H1 (cell line): ENCODE results near the gene COLEC12. TPM values are rescaled to one million over a fixed set of nuclear protein-coding genes. Genes with fewer than 3 reads are reported as not detected.

Experiments used
- CBX5 ChIP-seq: fragments of 300-800, 300-1000 bp; sonication (generic); IDR thresholded peaks from 2 replicates; pipeline ENCODE4 v1.7.1; 2016; ENCODE audit warnings: antibody characterized with exemption, low read length, low read depth
- CTBP2 ChIP-seq: IDR thresholded peaks from 2 replicates; pipeline ENCODE4 v1.7.0; 2011; ENCODE audit warnings: borderline replicate concordance, mild to moderate bottlenecking, moderate library complexity, mixed read lengths, low read length; ENCODE audit not compliant: insufficient read depth, insufficient read length
- SP4 ChIP-seq: IDR thresholded peaks from 2 replicates; pipeline ENCODE4 v1.6.1; 2012; ENCODE audit warnings: low read length, inconsistent platforms
- TAF1 ChIP-seq: IDR thresholded peaks from 2 replicates; pipeline ENCODE4 v1.6.1; 2011; ENCODE audit warnings: mild to moderate bottlenecking, low read depth, low read length
- TAF7 ChIP-seq: optimal IDR thresholded peaks from 2 replicates; pipeline ENCODE3; 2011; ENCODE audit warnings: low read depth, mild to moderate bottlenecking, inconsistent platforms, low read length, moderate library complexity, borderline replicate concordance
- polyA plus RNA-seq, 7 experiments: library from polyadenylated mRNA; depleted of rRNA in 3 of 7; stranded (reverse) in 5 of 7; unstranded in 2 of 7; fragments of >200 nt in 5 of 7; fragments of 200-250 nt in 2 of 7; gene quantifications; 1 replicate in 5 of 7; 2 replicates in 1 of 7; 4 replicates in 1 of 7; pipeline versions ENCODE4 v1.2.1 to v1.2.3, GENCODE V29; 2011 to 2013; ENCODE audit warnings: missing spikeins in 2 of 7, mixed read lengths in 2 of 7
- total RNA-seq: library from RNA; stranded (reverse); fragmentation: NEBNext Ultra II Directional; extraction: Animal tissue kit (Norgen Biotek cat#: 25700); gene quantifications from 2 replicates; pipeline ENCODE4 v1.2.1, GENCODE V29; 2021

Gene COLEC12
- total and polyA plus RNA-seq, 2 of the 8 experiments (the other 6 are each of a cell fraction or from before 2014, with no cell fraction given): 0.44 to 2.3 TPM

- TF ChIP-seq CTBP2 (no peak), CBX5 (no peak), SP4 (no peak), TAF7 (no peak), TAF1 (no peak)
Measured at GRCh38 chr18:463403-463802, 37.1 kb downstream of the COLEC12 start (continued).
